Pancreas (tissue), 10 donors: ENCODE data around the gene HTR3E. TPM values are rescaled to one million over a fixed set of nuclear protein-coding genes. Genes with fewer than 3 reads are reported as not detected.

Experiments used
- ATAC-seq, 4 donors: fragments of 200-7000 bp; cut with Tn5 transposase; one replicate each; pipeline versions ENCODE4 v1.8.0 to v1.9.1; 2020; ENCODE audit warnings: mild to moderate bottlenecking in 4 of 4, moderate library complexity in 4 of 4
- DNase-seq, 6 donors: peaks; one replicate each; pipeline ENCODE4 v3.0.0-alpha.2; 2020
- FAIRE-seq: peaks from 2 replicates; lab custom pipeline; 2012; peaks lifted over from hg19 to GRCh38; lab: Jason Lieb, UNC
- H3K27ac ChIP-seq, 4 donors: fragments of 200-600 bp; sonication (generic); 1 replicate in 3 of 4; 2 replicates in 1 of 4; pipeline versions ENCODE4 v1.5.0 to v1.8.0; 2020
- H3K27me3 ChIP-seq, 4 donors: fragments of 200-600 bp; one replicate each; pipeline ENCODE4 v1.8.0; 2021
- H3K36me3 ChIP-seq, 3 donors: fragments of 200-600 bp; sonication (generic) in 1 of 3; one replicate each; pipeline versions ENCODE4 v1.5.0 to v1.8.0; 2020 to 2021
- H3K4me1 ChIP-seq, 3 donors: fragments of 200-600 bp; one replicate each; pipeline ENCODE4 v1.8.0; 2021
- H3K4me3 ChIP-seq, 4 donors: fragments of 200-600 bp; sonication (generic) in 2 of 4; one replicate each; pipeline versions ENCODE4 v1.5.0 to v1.8.0; 2020 to 2021
- H3K9me3 ChIP-seq, 4 donors: fragments of 200-600 bp; one replicate each; pipeline ENCODE4 v1.8.0; 2021
- WGBS, 2 donors: extraction: QIAGEN DNeasy Blood & Tissue Kit; methylation state at CpG; one replicate each; pipeline ENCODE4 v1.1.7; 2013; 5-methylcytosine and 5-hydroxymethylcytosine counted together
- intact Hi-C, 3 donors: fragments of 100-400 bp; cut with DNase I; formaldehyde crosslinking; loops; one replicate each; pipeline versions ENCODE4 v1.11.1 to v1.14.2; 2022
- polyA plus RNA-seq, 2 donors: library from polyadenylated mRNA; stranded (reverse); fragments of 200-250 nt; gene quantifications; one replicate each; pipeline ENCODE4 v1.2.3, GENCODE V29; 2013
- total RNA-seq, 6 donors: library from RNA; stranded (reverse); fragmentation: NEBNext Ultra II Directional in 4 of 6; extraction: Animal tissue kit (Norgen Biotek cat#: 25700) in 4 of 6; gene quantifications; one replicate each; pipeline versions ENCODE4 v1.2.1 to v1.2.4, GENCODE V29; 2021 to 2023
- TF ChIP-seq, protein P1 (sequence below), 4 donors: fragments of 200-600 bp; sonication (generic) in 3 of 4; IDR thresholded peaks; one replicate each; pipeline versions ENCODE4 v1.5.0 to v1.8.0; 2021; ENCODE audit warnings: antibody characterized with exemption in 4 of 4
- donor health status: healthy with polysubstance abuse.
- donor health status: DM: no; HTN: no; CAD: no; lungs with moderate emphysema.
- donor health status: DM: no; HTN: no; CAD: no.
- donor health status: control.
- donor health status: control.
- donor health status: Bipolar disorder and iron deficiency.
- donor health status: DM: yes; HTN: yes; CAD: no.
- donor health status: DM: no; HTN: no; CAD: no.
- donor health status: DM: no; HTN: no; CAD: no.
- donor health status: DM: yes; HTN: yes; CAD: no.

HTR3E gene
- total and polyA plus RNA-seq, 8 donors = 0.41 TPM; not detected in 7

DNA sequence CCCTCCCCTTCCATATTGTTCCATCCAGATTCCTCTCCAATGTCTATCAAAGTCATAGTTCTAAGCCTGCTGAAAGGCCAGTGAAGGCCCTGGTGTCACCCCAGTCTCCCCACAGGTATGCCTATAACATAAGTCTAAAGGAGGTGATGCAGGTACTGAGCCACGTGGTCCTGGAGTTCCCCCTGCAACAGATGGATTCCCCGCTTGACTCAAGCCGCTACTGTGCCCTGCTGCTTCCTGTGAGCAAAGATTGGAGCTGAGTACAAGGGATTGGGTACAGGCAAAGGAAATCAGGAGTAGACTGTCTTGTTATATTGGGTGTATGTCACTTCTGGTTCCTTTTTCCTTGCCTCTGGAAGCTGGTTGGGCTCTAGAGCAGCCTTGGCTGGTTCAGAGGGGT is 46.5 kb downstream of the HTR3E start:
- Histone ChIP-seq H3K4me1 (no peaks in the 10 kb centered on the region), H3K4me3 (no peak overlapping the region), H3K9me3 (no peaks in the 10 kb centered on the region), H3K27me3 (no peaks in the 10 kb centered on the region), H3K36me3 (peaks cover 0 to 53% (median 14%) of the 10 kb centered on the region in 3 donors), H3K27ac (no peak overlapping the region)
- TF ChIP-seq, protein P1, sequence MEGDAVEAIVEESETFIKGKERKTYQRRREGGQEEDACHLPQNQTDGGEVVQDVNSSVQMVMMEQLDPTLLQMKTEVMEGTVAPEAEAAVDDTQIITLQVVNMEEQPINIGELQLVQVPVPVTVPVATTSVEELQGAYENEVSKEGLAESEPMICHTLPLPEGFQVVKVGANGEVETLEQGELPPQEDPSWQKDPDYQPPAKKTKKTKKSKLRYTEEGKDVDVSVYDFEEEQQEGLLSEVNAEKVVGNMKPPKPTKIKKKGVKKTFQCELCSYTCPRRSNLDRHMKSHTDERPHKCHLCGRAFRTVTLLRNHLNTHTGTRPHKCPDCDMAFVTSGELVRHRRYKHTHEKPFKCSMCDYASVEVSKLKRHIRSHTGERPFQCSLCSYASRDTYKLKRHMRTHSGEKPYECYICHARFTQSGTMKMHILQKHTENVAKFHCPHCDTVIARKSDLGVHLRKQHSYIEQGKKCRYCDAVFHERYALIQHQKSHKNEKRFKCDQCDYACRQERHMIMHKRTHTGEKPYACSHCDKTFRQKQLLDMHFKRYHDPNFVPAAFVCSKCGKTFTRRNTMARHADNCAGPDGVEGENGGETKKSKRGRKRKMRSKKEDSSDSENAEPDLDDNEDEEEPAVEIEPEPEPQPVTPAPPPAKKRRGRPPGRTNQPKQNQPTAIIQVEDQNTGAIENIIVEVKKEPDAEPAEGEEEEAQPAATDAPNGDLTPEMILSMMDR (IDR thresholded peaks at IDR 0.05) = no peak
- ATAC-seq = no peak
- FAIRE-seq = no peak
- no peak for DNase-seq
- intact Hi-C loops = loop anchor here in 2 of 3 donors (5.0 to 10.0 kb wide), 2 partner anchors 91 to 104 kb away; partner anchors contain the start of genes ALG3 (in 1 of the 2) and EEF1AKMT4 (in 1 of the 2)
- WGBS, 2 donors = 90 to 93% methylated on average over 3 of the region's 3 CpGs

DNA sequence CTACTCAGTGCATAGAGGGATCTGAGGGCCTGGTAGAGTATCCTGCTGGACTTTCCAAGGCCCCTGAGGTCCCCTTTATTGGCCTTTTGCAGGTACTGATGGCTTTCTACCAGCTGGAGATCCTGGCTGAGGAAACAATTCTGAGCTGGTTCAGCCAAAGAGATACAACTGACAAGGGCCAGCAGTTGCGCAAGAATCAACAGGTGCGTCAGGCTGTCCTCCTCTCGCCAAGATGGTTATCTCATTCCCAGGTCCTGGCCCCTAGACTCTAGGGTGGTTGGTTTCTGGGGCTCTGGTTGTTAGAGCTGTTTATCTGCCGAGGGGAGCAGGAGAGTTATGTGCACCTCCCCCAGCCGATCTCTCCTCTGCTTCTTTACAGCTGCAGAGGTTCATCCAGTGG is 47.6 kb downstream of the HTR3E start:
- Histone ChIP-seq H3K27ac (no peak overlapping the region), H3K27me3 (no peaks in the 10 kb centered on the region), H3K9me3 (no peaks in the 10 kb centered on the region), H3K4me3 (no peak overlapping the region), H3K36me3 (peaks cover 0 to 53% (median 14%) of the 10 kb centered on the region in 3 donors), H3K4me1 (no peaks in the 10 kb centered on the region)
- intact Hi-C loops = loop anchor here in 2 of 3 donors (5.0 to 10.0 kb wide), 2 partner anchors 90 to 103 kb away; partner anchors contain the start of genes ALG3 (in 1 of the 2) and EEF1AKMT4 (in 1 of the 2)
- DNase-seq (no peak), FAIRE-seq (no peak), ATAC-seq (no peak)
- 61 to 65% methylated on average over 5 of the region's 5 CpGs for WGBS, 2 donors
- TF ChIP-seq, protein P1 (IDR thresholded peaks at IDR 0.05) = no peak

DNA sequence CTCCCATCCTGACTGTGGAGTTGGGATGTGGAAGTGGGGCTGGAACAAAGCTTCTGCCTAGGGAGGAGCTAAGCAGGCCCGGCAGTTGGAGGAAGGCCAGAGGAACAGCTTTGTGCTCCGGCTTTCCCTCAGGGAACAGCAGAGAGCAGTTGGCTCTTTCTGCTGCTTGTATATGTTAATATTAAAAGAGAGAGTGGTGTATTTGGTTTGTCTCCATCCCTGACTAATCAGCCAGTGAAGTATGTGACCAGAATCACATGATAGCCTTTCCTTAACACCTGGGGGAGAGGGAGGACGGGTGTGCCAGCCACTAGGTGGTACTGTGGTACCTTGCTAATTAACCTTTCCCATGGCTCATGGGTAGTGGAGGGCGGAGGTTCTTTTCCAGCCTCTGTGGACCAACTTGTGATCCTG is 48.3 kb downstream of the HTR3E start:
- FAIRE-seq = no peak
- no peaks in the 10 kb centered on the region for H3K4me1 ChIP-seq
- H3K9me3 ChIP-seq = no peaks in the 10 kb centered on the region
- ATAC-seq = peak; percentile 84 to 99 (median 95)
- H3K4me3 ChIP-seq = no peak overlapping the region
- TF ChIP-seq, protein P1 (IDR thresholded peaks at IDR 0.05) = peak; percentile 13 to 28 (median 24)
- intact Hi-C loops = loop anchor here in 1 of 3 donors (10.0 kb wide), 1 partner anchor 90 kb away; no protein-coding TSS in a partner anchor
- H3K36me3 ChIP-seq = peaks cover 0 to 52% (median 14%) of the 10 kb centered on the region in 3 donors
- 21 to 26% methylated on average over 4 of the region's 4 CpGs for WGBS, 2 donors
- H3K27me3 ChIP-seq = no peaks in the 10 kb centered on the region
- peak in 4 of 6 donors; percentile 59 to 71 (median 62) for DNase-seq
- H3K27ac ChIP-seq = no peak overlapping the region

DNA sequence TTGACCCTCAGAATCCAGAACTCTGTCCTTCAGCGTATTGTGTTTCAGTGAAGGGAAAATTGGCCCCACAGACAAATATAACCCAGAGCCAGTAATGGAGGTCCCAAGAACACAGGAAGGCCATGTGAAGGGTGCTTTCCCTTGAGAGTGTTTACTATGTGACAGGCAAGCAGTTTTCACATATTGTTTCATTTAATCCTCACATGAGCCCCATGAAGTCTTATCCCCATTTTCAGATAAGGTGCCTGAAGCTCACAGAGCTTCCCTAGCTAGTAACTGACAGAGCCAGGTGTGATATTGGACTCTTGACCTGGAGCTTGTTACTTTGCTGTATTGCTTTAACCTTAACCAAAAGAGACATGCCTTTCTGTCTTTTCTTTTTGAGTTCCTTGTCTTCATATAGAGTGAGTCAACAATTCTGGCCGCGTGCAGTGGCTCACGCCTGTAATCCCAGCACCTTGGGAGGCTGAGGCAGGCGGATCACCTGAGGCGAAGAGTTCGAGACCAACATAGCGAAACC is 48.9 kb downstream of the HTR3E start:
- no peaks in the 10 kb centered on the region for H3K4me1 ChIP-seq
- FAIRE-seq (no peak), DNase-seq (no peak), ATAC-seq (no peak)
- no peaks in the 10 kb centered on the region for H3K9me3 ChIP-seq
- no peak overlapping the region for H3K27ac ChIP-seq
- no peak overlapping the region for H3K4me3 ChIP-seq
- TF ChIP-seq, protein P1 (IDR thresholded peaks at IDR 0.05) = no peak
- intact Hi-C loops = loop anchor here in 1 of 3 donors (10.0 kb wide), 1 partner anchor 89 kb away; no protein-coding TSS in a partner anchor
- WGBS, 2 donors = 81 to 88% methylated on average over 8 of the region's 8 CpGs
- no peaks in the 10 kb centered on the region for H3K27me3 ChIP-seq
- H3K36me3 ChIP-seq = peaks cover 0 to 45% (median 9%) of the 10 kb centered on the region in 3 donors

DNA sequence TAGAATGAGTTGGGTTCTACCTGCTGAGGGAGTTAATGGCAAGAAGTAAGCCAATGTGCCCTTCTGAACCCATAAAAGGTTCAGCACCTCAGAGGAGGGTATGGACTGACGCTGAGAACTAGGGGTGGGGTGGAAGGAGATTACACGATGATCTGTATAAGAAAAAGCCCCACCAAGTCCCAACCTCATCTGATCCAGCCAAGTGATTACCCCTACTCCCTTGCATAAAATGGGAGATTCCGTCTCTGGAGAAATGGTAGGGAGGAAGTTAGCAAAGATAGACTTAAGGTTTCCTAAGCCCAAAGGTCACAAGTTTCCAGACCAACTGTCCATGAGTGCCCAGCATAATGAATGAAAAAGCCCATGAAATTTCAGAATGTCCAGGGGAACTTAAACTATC is 51.2 kb downstream of the HTR3E start:
- no peak overlapping the region for H3K4me3 ChIP-seq
- WGBS, 2 donors = 70 to 80% methylated on average over 3 of the region's 3 CpGs
- H3K4me1 ChIP-seq = no peaks in the 10 kb centered on the region
- H3K27me3 ChIP-seq = no peaks in the 10 kb centered on the region
- H3K27ac ChIP-seq = no peak overlapping the region
- TF ChIP-seq, protein P1 (IDR thresholded peaks at IDR 0.05) = no peak
- peaks cover 0 to 27% (median 2%) of the 10 kb centered on the region in 3 donors for H3K36me3 ChIP-seq
- ATAC-seq (no peak), DNase-seq (no peak), FAIRE-seq (no peak)
- intact Hi-C loops = loop anchor here in 1 of 3 donors (10.0 kb wide), 1 partner anchor 87 kb away; no protein-coding TSS in a partner anchor
- H3K9me3 ChIP-seq = no peaks in the 10 kb centered on the region
